ENCODE results near the gene VPS51.

VPS51 gene

DNA sequence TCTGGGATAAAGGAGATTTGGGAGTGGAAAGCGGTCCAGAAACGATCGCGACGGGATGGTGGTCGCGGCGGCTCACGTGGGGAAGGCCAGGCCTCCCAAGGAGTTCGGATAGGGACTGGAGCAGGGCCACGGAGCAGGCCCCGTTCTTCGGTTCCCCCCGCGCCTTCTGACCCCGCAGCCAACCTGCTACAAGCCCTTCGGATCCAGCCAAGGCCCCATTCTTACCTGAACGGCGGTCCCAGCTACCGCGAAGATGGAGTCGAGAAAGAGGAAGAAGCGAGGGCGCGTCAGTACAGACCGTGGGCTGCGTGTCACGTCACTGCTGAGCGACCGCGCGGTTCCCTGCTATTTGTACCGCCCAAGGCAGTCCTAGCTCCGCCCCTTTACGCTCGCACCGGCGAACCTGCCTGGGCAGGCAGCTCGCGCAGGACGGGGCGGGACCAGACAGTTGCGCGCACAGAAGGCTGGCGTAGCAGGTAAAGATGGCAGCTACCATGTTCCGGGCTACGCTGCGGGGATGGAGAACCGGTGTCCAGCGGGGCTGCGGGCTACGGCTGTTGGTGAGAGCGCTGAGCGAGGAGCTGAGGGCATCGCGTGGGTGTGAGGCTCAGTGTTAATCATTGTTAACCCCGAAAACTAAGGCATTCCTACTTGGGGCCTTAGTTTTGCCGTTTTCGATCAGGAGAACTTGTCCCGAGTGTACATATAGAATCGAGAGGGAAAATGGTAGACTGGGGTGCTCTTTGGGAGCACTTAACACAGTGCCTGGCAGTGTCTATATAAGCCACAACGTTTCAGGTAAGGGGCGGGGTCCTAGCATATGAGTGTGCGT lies 26.1 kb downstream of the VPS51 start, which contains the start of the genes FAU and MRPL49:
TSS of gene FAU (minus strand) at position 270 of the 832 bp plus-strand sequence. CDS start 321 bp downstream, outside the sequence.
TSS of gene MRPL49 (plus strand) at position 457 of the 832 bp plus-strand sequence. CDS start at position 483, 26 bp downstream.
- TF ChIP-seq FOXP2 (optimal IDR thresholded peaks at IDR 0.05; ENCODE audit: borderline replicate concordance, extremely low read depth, extremely low read length, insufficient read depth) (no peak), POLR2AphosphoS5 (IDR thresholded peaks at IDR 0.05; ENCODE audit: low read depth, low read length) (peak; percentile 96), SIN3A (IDR thresholded peaks at IDR 0.05; ENCODE audit: borderline replicate concordance, insufficient read depth, low read length) (peak; percentile 56; the same call in 1 of the 2 replicates), TAF1 (IDR thresholded peaks at IDR 0.05; ENCODE audit: borderline replicate concordance, insufficient read depth, low read length) (peak; percentile 92)
- TF ChIP-seq, protein P1, sequence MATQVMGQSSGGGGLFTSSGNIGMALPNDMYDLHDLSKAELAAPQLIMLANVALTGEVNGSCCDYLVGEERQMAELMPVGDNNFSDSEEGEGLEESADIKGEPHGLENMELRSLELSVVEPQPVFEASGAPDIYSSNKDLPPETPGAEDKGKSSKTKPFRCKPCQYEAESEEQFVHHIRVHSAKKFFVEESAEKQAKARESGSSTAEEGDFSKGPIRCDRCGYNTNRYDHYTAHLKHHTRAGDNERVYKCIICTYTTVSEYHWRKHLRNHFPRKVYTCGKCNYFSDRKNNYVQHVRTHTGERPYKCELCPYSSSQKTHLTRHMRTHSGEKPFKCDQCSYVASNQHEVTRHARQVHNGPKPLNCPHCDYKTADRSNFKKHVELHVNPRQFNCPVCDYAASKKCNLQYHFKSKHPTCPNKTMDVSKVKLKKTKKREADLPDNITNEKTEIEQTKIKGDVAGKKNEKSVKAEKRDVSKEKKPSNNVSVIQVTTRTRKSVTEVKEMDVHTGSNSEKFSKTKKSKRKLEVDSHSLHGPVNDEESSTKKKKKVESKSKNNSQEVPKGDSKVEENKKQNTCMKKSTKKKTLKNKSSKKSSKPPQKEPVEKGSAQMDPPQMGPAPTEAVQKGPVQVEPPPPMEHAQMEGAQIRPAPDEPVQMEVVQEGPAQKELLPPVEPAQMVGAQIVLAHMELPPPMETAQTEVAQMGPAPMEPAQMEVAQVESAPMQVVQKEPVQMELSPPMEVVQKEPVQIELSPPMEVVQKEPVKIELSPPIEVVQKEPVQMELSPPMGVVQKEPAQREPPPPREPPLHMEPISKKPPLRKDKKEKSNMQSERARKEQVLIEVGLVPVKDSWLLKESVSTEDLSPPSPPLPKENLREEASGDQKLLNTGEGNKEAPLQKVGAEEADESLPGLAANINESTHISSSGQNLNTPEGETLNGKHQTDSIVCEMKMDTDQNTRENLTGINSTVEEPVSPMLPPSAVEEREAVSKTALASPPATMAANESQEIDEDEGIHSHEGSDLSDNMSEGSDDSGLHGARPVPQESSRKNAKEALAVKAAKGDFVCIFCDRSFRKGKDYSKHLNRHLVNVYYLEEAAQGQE (IDR thresholded peaks at IDR 0.05; ENCODE audit: insufficient read depth in 1 of 2, low read depth in 2 of 2, low read length in 2 of 2) = peak; percentile 3 to 29; a peak in 1 of 4 replicates

GRCh38 chr11:65124480-65125196 lies 28.6 kb downstream of the VPS51 start:
- no peak for TF ChIP-seq FOXP2 (optimal IDR thresholded peaks at IDR 0.05; ENCODE audit: borderline replicate concordance, extremely low read depth, extremely low read length, insufficient read depth)

DNA sequence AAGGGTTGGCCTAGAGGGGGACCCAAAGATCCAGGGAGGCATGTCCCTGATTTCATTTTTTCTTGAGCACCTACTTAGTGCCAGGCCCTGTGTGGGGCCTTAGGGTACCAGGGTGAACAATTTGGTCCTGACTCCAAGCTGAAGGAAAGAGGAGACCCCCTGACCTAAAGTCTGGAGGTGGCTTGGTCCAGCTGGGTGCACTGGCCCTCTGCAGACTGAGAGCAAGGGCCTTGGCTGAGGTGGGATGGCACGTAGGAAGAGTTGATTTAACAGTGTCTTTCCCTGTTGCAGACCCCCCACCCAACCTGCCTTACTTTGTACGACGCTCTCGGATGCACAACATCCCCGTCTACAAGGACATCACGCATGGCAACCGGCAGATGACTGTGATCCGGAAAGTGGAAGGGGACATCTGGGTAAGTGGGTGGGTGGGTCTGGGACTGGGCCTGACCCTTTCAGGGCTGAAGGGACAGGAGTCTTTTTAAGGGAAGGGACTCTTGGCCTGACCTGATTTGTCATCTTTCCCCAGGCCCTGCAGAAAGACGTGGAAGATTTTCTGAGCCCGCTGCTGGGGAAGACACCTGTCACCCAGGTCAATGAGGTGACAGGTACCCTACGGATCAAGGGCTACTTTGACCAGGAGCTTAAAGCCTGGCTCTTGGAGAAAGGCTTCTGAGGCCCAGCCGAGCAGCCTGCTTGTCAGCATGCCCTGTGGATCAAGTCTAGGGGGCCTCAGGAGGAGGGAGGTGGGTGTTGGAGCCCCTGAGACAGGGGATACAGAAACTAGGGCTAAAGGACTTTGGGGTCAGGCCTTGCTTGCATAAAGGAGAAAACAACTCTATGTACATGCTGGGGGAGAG lies 29.4 kb downstream of the VPS51 start:
- TF ChIP-seq TAF1 (IDR thresholded peaks at IDR 0.05; ENCODE audit: borderline replicate concordance, insufficient read depth, low read length) (no peak), FOXP2 (optimal IDR thresholded peaks at IDR 0.05; ENCODE audit: borderline replicate concordance, extremely low read depth, extremely low read length, insufficient read depth) (no peak), SIN3A (IDR thresholded peaks at IDR 0.05; ENCODE audit: borderline replicate concordance, insufficient read depth, low read length) (no peak), POLR2AphosphoS5 (IDR thresholded peaks at IDR 0.05; ENCODE audit: low read depth, low read length) (no peak)
- TF ChIP-seq, protein P1 (IDR thresholded peaks at IDR 0.05; ENCODE audit: insufficient read depth in 1 of 2, low read depth in 2 of 2, low read length in 2 of 2) = no peak

DNA sequence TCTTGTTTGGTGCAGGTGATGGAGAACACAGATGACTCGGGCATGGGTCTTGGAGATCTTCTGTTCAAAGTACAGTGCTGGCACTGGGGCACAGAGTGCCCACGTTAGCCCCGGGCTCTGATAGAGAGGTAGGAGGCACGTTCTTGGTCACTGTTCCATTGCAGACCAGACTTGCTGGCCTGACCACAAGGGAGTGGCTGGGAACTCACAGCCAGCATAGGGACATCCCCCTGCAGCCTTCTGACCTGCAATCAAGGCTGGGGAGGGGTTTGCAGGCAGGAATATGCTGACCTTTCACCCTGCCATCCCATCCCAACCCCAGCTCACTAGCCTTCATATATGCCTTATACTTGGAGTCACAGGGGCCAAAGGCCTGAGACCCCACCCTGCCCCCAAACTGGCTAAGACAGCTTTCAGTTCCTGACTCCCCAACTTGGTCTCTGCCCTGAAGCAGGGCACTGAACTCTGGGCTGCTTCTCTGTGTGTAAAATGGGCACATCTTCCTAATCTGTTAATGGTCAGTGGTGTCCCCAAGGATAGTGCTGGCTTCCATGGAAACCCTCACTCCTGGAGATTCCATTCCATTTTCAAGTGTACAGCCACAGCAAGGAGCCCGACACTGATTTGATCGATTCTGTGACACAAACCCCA lies 30.7 kb downstream of the VPS51 start:
- TF ChIP-seq POLR2AphosphoS5 (IDR thresholded peaks at IDR 0.05; ENCODE audit: low read depth, low read length) = no peak
- TF ChIP-seq TAF1 (IDR thresholded peaks at IDR 0.05; ENCODE audit: borderline replicate concordance, insufficient read depth, low read length) = no peak
- TF ChIP-seq, protein P1 (IDR thresholded peaks at IDR 0.05; ENCODE audit: insufficient read depth in 1 of 2, low read depth in 2 of 2, low read length in 2 of 2) = no peak
- TF ChIP-seq SIN3A (IDR thresholded peaks at IDR 0.05; ENCODE audit: borderline replicate concordance, insufficient read depth, low read length) = no peak
- TF ChIP-seq FOXP2 (optimal IDR thresholded peaks at IDR 0.05; ENCODE audit: borderline replicate concordance, extremely low read depth, extremely low read length, insufficient read depth) = no peak
